Adrenal gland (tissue), 5 donors: ENCODE data around the gene MCCC1.

ENCODE experiments used
- CTCF ChIP-seq, 6 experiments: fragments of 450-650 bp in 4 of 6; fragments of 200-600 bp in 2 of 6; sonication (generic) in 1 of 6; IDR thresholded peaks; 1 replicate in 5 of 6; 2 replicates in 1 of 6; pipeline versions ENCODE4 v1.5.1 to v1.8.0; 2016 to 2021; ENCODE audit warnings: antibody characterized with exemption in 6 of 6, mild to moderate bottlenecking in 2 of 6, moderate library complexity in 1 of 6
- POLR2A ChIP-seq, 2 donors: fragments of 450-650 bp; IDR thresholded peaks; one replicate each; pipeline ENCODE4 v1.6.1; 2017; ENCODE audit warnings: antibody characterized with exemption in 2 of 2, mild to moderate bottlenecking in 2 of 2, moderate library complexity in 1 of 2
- donor health status: DM: no; HTN: no; CAD: no.

GRCh38 chr3:182978387-182978786, 120.9 kb downstream of the MCCC1 start:
- TF ChIP-seq CTCF (IDR thresholded peaks at IDR 0.05) (no peak), POLR2A (IDR thresholded peaks at IDR 0.05) (no peak)
